Embryonic facial prominence (tissue), 1 donor: Measurements from ENCODE around the gene PAM16.

Experiments
- DNase-seq: peaks from one replicate; pipeline ENCODE4 v3.0.0-alpha.2; 2016; ENCODE audit errors: extremely low spot score

Gene PAM16

DNA sequence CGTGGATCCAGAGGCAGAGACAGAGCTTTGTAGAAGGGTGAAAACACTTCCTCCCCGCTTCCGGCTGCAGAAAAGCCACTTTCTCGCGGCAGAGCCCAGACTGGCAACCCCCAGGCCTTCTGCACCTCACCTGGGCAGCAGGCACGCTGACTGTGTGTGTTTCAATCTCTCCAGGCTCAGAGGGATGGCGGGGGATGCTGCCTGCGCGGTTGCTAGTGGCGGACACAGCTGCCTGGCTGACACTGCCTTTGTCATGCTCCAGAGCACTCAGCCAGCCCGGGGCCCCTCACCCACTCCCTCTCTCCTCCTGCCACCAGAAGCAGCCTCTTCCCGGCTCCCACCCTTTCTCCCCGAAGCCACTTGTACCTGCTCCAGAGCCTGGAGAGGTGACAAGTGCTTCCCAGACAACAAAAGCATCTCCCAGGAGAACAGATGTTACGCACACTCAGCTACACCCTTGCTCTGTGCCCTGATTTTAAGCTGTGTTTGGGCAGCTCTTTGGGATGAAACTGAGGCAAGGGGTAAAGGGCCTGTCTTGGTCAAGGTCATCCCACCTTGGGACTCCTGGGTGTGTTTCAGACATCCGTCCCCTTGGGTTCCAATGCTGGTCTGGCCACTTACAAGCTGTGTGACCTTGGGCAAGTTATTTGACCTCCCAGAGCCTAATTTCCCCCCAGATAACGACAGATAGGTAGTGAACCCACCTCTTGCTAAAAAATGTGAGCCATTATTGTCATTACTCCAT lies 44.5 kb downstream of the PAM16 start:
- DNase-seq: no peak

DNA sequence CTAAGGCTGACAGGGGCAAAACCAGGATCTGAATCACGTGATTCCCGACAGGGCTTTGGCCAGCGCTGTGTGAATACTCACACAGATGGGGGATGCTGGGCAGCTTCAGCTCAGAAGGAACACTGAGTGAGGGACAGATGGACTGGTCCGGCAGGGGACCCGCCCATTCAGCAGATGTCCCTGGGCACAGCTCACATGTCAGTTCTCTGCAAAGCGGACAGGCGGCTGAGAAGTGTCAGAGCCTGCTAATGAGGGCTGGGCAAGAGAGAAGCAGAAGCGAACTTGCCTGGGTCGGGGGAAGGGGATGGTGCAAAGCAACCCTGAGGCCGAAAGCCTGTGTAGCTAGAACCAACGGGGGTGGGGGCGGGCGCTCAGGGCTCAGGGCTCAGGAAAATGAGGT lies 47.1 kb downstream of the PAM16 start:
- DNase-seq: no peak

DNA sequence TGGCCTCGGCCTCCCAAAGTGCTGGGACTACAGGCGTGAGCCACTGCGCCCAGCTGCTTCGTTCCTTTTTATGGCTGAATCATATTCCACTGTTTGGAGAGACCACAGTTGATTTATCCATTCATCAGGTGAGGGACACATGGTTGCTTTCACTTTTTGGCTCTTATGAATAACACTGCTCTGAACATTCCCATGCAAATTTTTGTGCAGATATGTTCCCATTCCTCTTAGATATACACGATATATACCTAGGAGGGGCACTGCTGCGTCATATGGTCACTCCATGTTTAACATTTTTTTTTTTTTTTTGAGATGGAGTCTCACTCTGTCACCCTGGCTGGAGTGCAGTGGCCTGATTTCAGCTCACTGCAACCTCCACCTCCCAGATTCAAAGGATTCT lies 49.2 kb downstream of the PAM16 start:
- DNase-seq: no peak

DNA sequence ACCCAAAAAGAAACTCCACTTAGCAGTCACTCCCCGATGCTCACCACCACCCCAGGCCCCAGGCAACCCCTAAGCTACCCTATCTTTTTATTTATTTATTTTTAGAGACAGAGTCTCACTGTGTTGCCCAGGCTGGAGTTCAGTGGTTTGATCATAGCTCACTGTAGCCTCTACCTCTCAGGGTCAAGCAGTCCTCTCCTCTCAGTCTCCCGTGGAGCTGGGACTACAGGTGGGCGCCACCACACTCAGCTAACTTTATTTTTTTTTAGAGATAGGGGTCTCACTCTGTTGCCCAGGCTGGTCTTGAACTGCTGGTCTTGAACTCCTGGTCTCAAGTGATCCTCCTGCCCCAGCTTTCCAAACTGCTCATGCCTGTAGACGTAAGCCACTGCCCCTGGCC lies 49.9 kb downstream of the PAM16 start:
- no peak for DNase-seq

DNA sequence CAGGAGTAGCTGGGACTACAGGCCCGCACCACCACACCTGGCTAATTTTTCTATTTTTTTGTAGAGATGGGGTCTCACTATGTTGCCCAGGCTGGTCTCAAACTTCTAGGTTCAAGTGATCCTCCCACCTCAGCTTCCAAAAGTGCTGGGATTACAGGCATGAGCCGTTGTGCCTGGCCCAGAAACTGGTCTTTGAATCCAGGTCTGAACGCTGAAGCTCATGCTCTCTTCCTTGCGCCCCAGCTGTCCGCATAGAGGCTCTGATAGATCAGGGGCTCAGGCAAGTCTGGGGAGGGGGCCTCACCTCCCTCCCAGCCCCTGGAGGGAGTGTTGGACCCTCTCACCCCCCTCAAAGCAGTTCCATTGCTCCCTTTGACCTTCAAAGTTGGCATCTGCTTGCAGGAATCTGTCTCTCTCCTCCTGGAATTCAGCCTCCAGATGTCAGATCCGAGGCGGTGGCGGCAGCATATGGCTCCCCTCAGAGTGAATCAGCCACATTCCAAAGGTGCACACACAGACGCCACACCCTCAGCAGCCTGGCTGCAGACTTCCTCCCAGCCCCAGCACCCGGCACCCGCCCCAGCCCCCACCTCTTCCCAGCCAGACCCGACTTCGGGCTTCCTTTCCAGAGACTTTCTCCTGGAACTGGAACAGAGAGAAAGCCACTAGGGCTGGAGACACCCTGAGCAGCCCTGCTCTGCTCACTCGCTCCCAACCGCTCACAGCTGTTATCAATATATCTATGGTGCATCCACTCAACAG lies 52.2 kb downstream of the PAM16 start:
- DNase-seq: peak; percentile 73

DNA sequence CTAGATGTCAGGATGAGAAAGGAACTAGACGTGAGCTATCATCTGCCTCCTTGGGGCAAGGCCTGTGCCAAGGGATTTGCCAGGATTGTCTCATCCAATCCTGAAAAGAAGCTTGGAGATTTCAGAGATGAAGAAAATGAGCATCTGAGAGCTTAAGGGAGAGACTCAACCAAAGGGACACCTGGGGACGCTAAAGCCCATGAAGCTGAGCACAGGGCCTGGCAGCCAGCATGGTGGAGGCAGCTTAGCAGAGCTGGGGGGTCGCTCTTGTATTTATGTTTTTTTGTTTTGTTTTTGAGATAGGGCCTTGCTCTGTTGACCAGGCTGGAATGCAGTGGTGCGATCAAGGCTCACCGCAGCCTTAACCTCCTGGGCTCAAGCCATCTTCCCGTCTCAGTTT lies 53.6 kb downstream of the PAM16 start:
- DNase-seq: no peak

DNA sequence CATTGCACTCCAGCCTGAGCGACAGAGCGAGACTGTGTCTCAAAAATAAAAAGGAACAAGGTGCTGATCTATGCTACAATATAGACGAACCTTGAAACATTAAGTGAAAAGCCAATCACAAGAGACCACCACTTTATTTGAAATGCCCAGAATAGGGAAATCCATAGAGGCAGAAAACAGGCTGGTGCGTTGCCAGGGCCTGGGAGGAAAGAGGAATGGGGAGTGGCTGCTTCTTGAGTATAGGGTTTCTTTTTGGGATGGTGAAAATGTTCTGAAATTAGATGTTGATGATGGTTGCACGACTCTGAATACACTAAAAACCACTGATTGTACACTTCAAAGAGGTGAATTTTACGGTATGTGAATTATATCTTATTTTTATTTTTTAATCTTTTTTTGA lies 55.5 kb downstream of the PAM16 start:
- DNase-seq: no peak

DNA sequence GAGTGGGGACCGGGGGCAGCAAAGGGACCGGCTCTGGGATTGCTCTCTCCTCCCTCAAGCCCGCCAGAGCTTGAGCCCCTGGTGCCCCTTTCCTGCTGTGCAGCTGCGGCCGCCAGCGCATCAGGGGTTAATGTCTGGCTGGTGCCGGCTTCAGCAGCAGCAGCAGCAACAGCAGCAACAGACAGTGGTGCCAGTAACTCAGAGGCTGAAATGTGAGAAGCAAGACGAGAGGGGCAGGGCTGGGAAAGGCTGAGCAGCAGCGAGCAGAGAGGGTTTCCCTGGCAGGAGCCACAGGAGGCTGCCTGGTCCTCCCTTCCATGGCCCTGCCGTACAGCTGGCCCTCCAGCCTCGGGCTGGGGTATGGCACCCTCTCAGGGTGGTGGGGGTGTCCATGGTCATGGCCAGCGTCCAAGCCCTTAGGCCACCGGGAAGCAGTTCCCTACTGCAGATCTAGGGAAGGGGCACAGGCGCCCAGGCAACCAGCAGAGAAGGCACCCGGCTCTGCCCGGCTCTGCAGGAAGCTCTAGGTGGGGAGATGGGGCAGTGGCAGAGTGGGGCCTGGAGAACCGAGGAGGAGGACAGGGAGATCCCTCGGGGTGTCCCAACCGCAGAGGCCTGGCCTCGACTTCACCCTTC lies 57.2 kb downstream of the PAM16 start:
- DNase-seq: peak; percentile 83

DNA sequence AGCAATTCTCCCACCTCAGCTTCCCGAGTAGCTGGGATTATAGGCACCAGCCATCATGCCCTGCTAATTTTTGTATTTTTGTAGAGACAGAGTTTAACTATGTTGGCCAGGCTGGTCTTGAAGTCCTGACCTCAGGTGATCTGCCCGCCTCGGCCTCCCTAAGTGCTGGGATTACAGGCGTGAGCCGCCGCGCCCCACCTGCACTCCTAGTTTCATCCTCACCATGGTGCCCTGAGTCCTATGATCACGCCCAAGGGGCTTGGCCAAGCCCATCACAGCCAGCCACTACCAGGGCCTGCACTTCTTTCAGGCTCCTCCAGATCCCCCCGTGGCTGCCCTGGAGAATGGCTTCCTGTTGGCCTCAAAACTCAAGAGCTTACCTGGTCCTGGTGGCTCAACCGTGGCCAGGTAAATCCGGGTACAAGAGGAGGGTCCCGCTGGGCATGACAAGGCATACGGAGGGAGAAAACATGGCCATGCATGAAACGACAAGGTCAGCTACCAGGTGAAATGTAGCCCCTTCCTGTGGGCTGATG lies 57.9 kb downstream of the PAM16 start:
- no peak for DNase-seq

DNA sequence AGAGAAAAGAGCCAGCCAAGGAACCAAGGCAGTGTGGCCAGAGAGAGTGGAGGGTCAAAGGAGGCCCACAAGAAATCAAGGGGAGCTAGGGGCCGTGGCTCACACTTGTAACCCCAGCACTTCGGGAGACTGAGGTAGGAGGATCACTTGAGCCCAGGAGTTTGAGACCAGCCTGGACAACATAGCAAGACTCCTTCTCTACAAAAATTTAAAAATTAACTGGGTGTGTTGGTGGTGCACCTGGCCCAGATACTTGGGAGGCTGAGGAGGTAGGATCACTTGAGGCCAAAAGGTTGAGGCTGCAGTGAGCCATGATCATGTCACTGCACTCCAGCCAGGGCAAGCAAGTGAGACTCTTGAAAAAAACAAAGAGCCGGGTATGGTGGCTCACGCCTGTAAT lies 59.4 kb downstream of the PAM16 start:
- no peak for DNase-seq
